Brain microvascular endothelial cell (primary cell): ENCODE data around the gene FXYD6.
"Not testable (repeated sequence)": the region's sequence is repeated elsewhere in the genome, so short reads cannot be mapped to it uniquely, and the experiment has no call there.

Source experiments
- DNase-seq: peaks from one replicate; pipeline ENCODE4 v3.0.0-alpha.2; 2020
- H3K27ac ChIP-seq: fragments of 250-450 bp; sonication (Bioruptor Pico); 2 replicates; pipeline ENCODE4 v1.5.1; 2020; ENCODE audit warnings: mild to moderate bottlenecking, moderate library complexity
- H3K27me3 ChIP-seq: fragments of 250-450 bp; sonication (Bioruptor Pico); replicated peaks from 2 replicates; pipeline ENCODE4 v1.5.1; 2020; ENCODE audit warnings: mild to moderate bottlenecking
- H3K36me3 ChIP-seq: fragments of 250-450 bp; sonication (Bioruptor Pico); replicated peaks from 2 replicates; pipeline ENCODE4 v1.5.1; 2020; ENCODE audit warnings: mild to moderate bottlenecking
- H3K4me3 ChIP-seq: 2 replicates; pipeline ENCODE4 v1.5.1; 2011; ENCODE audit warnings: low read depth, mild to moderate bottlenecking, control low read depth, low read length, moderate library complexity
- in situ Hi-C: cut with HindIII; loops from 2 replicates; pipeline ENCODE4 v1.10.0; 2017; ENCODE audit warnings: low sequenced_read_pairs, low pct_ligation_motif_present
- TF ChIP-seq, protein P1 (sequence below): IDR thresholded peaks from 2 replicates; pipeline ENCODE4 v1.5.1; 2011; ENCODE audit warnings: low read depth, mild to moderate bottlenecking, moderate library complexity, low read length, control low read depth, inconsistent platforms; ENCODE audit errors: missing control alignments

FXYD6 gene

DNA sequence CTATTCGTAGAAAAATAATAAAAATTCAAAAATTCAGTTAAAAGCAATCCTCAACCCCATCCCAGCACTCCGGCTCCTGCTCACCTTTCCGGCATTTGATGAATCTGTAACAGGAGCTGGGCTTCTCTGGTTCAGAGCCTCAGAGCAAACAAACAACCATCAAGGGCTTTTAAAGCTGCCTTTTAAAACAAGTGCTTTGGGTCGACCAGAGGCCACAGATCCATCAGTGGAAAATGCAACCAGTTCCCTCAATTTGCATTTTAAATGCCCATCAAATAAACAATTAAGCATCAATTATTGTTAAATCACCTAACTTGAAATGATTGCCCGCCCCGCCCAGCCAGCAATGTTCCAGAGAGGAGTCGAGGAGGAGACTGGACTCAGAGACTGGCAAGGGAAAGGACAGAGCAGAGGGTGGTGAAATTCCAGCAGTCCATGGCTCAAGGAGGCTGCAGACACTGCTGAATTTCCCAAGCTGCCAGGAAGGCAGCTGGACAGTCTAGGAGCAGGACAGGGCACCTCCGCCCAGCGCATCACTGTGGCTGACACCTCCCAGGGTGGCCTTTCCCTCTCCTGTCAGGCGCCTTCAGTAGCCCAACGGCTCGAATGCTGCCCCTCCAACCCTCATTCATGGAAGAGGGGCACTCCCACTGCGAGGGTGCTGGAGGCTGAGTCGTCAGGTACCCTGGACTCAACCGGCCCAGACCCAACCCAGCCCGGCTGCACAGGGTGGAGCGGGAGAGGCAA, 7.5 kb downstream of the FXYD6 start:
- in situ Hi-C loops = no loop called here
- no peak for DNase-seq
- Histone ChIP-seq H3K27me3 (peaks cover 23% of the 10 kb centered on the region), H3K36me3 (no peaks in the 10 kb centered on the region), H3K4me3 (no peak overlapping the region), H3K27ac (no peak overlapping the region)
- TF ChIP-seq, protein P1, sequence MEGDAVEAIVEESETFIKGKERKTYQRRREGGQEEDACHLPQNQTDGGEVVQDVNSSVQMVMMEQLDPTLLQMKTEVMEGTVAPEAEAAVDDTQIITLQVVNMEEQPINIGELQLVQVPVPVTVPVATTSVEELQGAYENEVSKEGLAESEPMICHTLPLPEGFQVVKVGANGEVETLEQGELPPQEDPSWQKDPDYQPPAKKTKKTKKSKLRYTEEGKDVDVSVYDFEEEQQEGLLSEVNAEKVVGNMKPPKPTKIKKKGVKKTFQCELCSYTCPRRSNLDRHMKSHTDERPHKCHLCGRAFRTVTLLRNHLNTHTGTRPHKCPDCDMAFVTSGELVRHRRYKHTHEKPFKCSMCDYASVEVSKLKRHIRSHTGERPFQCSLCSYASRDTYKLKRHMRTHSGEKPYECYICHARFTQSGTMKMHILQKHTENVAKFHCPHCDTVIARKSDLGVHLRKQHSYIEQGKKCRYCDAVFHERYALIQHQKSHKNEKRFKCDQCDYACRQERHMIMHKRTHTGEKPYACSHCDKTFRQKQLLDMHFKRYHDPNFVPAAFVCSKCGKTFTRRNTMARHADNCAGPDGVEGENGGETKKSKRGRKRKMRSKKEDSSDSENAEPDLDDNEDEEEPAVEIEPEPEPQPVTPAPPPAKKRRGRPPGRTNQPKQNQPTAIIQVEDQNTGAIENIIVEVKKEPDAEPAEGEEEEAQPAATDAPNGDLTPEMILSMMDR = no peak

GRCh38 chr11:117868088-117868487, 8.4 kb downstream of the FXYD6 start:
- no peaks in the 10 kb centered on the region for H3K36me3 ChIP-seq
- H3K27ac ChIP-seq = no peak overlapping the region
- no peak overlapping the region for H3K4me3 ChIP-seq
- no peak for DNase-seq
- H3K27me3 ChIP-seq = peaks cover 14% of the 10 kb centered on the region
- in situ Hi-C loops = no loop called here
- TF ChIP-seq, protein P1 = no peak

DNA sequence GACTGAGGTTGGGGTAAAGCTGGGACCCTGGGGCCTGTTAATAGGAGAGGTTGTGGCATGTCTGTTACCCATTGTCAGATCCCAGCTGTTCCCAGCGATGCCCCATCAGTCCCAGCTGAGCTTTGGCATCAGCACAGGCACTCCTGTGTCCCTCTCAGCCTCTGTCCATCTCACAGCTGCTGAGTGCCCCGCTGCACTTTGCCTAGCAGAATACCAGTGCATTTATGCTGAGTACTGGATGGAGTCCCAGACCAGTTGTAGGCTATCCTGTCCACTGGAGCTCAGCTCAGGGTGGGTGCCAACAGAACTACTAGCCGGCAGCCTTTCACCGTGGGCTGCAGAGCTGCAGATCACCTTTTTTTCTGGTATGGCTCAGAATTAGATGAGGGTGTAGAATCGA, 9.9 kb downstream of the FXYD6 start:
- Histone ChIP-seq H3K36me3 (no peaks in the 10 kb centered on the region), H3K4me3 (no peak overlapping the region), H3K27ac (no peak overlapping the region), H3K27me3 (no peaks in the 10 kb centered on the region)
- DNase-seq = no peak
- in situ Hi-C loops = no loop called here
- TF ChIP-seq, protein P1 = no peak

DNA sequence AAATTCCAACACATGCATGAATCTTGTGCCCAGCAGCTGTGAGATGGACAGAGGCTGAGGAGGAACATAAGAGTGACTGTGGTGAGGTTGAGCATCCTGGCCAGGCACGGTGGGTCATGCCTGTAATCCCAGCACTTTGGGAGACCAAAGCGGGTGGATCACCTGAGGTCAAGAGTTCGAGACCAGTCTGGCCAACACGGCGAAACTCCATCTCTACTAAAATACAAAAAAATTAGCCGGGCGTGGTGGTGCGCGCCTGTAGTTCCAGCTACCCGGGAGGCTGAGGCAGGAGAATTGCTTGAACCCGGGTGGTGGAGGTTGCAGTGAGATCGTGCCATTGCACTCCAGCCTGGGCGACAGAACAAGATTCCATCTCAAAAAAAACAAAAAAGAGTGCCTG, 10.9 kb downstream of the FXYD6 start:
- DNase-seq, H3K36me3 ChIP-seq, H3K27me3 ChIP-seq, in situ Hi-C loops, H3K27ac ChIP-seq, H3K4me3 ChIP-seq: not testable (repeated sequence)

DNA sequence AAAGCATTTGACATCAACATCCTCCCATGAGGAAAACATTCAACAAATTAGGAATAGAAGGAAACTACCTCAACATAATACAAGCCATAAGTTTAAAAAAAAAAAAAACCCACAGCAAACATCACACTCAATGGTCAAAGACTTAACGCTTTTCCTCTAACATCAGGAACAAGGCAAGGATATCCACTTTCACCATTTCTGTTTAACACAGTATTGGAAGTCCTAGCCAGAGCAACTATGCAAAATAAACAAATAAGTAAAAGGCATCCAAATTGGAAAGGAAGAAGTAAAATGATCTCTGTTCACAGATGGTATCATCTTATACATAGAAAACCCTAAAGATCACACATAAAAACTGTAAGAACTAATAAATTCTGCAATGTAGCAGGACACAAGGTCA, 13.1 kb downstream of the FXYD6 start:
- Histone ChIP-seq H3K27ac (no peak overlapping the region), H3K27me3 (no peaks in the 10 kb centered on the region), H3K4me3 (no peak overlapping the region), H3K36me3 (no peaks in the 10 kb centered on the region)
- TF ChIP-seq, protein P1 = no peak
- in situ Hi-C loops = no loop called here
- DNase-seq = no peak

DNA sequence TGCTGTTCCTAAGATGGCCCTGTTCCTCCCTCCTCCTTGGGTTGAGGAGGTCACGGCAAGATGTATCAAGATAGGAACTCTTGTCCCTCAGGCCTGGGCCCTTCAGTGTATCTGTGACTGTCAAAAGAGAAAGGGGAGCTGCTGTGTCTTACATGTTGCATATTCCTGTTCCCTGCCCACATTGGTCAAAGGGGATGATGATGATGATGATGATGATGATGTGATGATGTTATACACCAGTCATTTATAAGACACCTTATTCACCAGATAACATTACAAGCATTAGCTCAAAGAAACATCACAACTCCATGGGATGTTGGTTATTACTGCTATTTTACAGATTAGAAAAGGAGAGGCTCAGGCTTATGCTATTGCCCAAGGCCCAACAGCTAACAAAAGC, 13.7 kb downstream of the FXYD6 start:
- no peaks in the 10 kb centered on the region for H3K36me3 ChIP-seq
- no peaks in the 10 kb centered on the region for H3K27me3 ChIP-seq
- H3K27ac ChIP-seq = no peak overlapping the region
- TF ChIP-seq, protein P1 = no peak
- no peak overlapping the region for H3K4me3 ChIP-seq
- in situ Hi-C loops = no loop called here
- DNase-seq = no peak
